Peyer's patch (tissue), 4 donors: ENCODE results near the gene CALY. TPM values are rescaled to one million over a fixed set of nuclear protein-coding genes. Genes with fewer than 3 reads are reported as not detected.

ENCODE experiments used
- DNase-seq, 3 donors: peaks; one replicate each; pipeline ENCODE4 v3.0.0-alpha.2; 2017 to 2019
- H3K27ac ChIP-seq, 4 donors: fragments of 200-600 bp; sonication (generic); one replicate each; pipeline ENCODE4 v1.5.1; 2016 to 2019
- H3K27me3 ChIP-seq, 2 donors: fragments of 200-600 bp; sonication (generic); one replicate each; pipeline ENCODE4 v1.5.1; 2019
- H3K36me3 ChIP-seq, 3 donors: fragments of 200-600 bp; sonication (generic); one replicate each; pipeline ENCODE4 v1.5.1; 2016 to 2019
- H3K4me1 ChIP-seq, 4 donors: fragments of 200-600 bp; sonication (generic); one replicate each; pipeline ENCODE4 v1.5.1; 2016 to 2019
- H3K4me3 ChIP-seq, 4 donors: fragments of 200-600 bp; sonication (generic); 1 replicate in 3 of 4; 2 replicates in 1 of 4; pipeline ENCODE4 v1.5.1; 2016 to 2019; ENCODE audit warnings: mild to moderate bottlenecking in 1 of 4
- H3K9me3 ChIP-seq, 4 donors: fragments of 200-600 bp; sonication (generic); one replicate each; pipeline ENCODE4 v1.5.1; 2016 to 2019; ENCODE audit warnings: mild to moderate bottlenecking in 1 of 4
- POLR2A ChIP-seq, 2 donors: fragments of 450-650 bp; IDR thresholded peaks; one replicate each; pipeline ENCODE4 v1.5.1; 2017; ENCODE audit warnings: antibody characterized with exemption in 2 of 2, mild to moderate bottlenecking in 2 of 2, moderate library complexity in 2 of 2
- total RNA-seq, 4 donors: library from RNA; depleted of rRNA; stranded (reverse); fragments of >200 nt; gene quantifications; one replicate each; pipeline ENCODE4 v1.1.0, GENCODE V29; 2016
- TF ChIP-seq, protein P1 (sequence below), 6 experiments: fragments of 450-650 bp in 4 of 6; fragments of 200-600 bp in 2 of 6; sonication (generic) in 1 of 6; IDR thresholded peaks; one replicate each; pipeline ENCODE4 v1.5.1; 2017 to 2019; ENCODE audit warnings: antibody characterized with exemption in 6 of 6, mild to moderate bottlenecking in 3 of 6, moderate library complexity in 1 of 6

Gene CALY
- total RNA-seq, 4 donors from 2014 or later: 0.88 to 1.6 (median 1.5) TPM; not detected in 1

DNA sequence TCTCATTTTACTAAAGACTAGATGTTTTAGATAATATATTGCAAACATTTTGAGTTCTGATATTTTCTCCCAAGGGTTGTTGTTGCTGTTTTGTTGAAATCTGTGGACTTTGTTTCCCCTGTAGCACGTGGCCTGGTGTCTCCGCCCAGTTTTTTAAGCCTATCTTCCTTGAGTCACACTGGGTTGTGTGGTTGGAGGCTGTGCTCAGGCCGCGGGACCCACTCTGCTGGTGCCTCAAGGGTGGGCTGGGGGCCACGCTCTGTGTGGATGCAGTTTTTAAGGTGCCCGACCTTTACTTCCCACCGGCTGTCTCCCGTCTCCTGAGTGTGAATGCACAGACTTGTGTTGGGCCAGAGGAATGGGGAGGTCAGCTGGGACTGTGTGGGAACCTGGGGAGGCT, 6.2 kb upstream of the CALY start:
- H3K36me3 ChIP-seq: no peaks in the 10 kb centered on the region
- peaks cover 0 to 14% (median 0%) of the 10 kb centered on the region in 4 donors for H3K4me1 ChIP-seq
- no peaks in the 10 kb centered on the region for H3K27me3 ChIP-seq
- DNase-seq: peak in 1 of 3 donors; percentile 58
- H3K9me3 ChIP-seq: no peaks in the 10 kb centered on the region
- peak overlapping the region in 1 of 4 donors; percentile 23 for H3K4me3 ChIP-seq
- TF ChIP-seq, protein P1, sequence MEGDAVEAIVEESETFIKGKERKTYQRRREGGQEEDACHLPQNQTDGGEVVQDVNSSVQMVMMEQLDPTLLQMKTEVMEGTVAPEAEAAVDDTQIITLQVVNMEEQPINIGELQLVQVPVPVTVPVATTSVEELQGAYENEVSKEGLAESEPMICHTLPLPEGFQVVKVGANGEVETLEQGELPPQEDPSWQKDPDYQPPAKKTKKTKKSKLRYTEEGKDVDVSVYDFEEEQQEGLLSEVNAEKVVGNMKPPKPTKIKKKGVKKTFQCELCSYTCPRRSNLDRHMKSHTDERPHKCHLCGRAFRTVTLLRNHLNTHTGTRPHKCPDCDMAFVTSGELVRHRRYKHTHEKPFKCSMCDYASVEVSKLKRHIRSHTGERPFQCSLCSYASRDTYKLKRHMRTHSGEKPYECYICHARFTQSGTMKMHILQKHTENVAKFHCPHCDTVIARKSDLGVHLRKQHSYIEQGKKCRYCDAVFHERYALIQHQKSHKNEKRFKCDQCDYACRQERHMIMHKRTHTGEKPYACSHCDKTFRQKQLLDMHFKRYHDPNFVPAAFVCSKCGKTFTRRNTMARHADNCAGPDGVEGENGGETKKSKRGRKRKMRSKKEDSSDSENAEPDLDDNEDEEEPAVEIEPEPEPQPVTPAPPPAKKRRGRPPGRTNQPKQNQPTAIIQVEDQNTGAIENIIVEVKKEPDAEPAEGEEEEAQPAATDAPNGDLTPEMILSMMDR (IDR thresholded peaks at IDR 0.05): no peak
- peak in 1 of 2 donors; percentile 64 for TF ChIP-seq POLR2A (IDR thresholded peaks at IDR 0.05)
- peak overlapping the region in 2 of 4 donors; percentile 41 to 74 for H3K27ac ChIP-seq

DNA sequence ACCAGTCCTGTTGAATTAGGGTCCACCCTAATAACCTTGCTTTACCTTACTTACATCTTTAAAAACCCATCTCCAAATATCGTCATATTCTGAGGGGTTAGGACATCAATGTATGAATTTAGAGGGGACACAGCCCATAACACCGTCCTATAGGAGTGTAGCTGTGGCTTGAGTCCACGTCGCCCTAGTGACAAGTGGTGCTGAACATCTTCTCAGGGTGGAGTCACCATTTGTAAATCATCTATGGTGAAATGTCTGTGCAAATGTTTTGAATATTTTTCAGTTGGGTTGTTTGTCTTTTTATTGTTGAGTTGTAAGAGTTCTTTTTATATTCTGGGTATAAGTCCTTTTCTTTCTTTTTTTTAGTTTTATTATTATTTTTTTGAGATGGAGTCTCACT, 5.3 kb upstream of the CALY start:
- H3K27me3 ChIP-seq: no peaks in the 10 kb centered on the region
- no peak for DNase-seq
- no peaks in the 10 kb centered on the region for H3K9me3 ChIP-seq
- TF ChIP-seq POLR2A (IDR thresholded peaks at IDR 0.05): no peak
- TF ChIP-seq, protein P1 (IDR thresholded peaks at IDR 0.05): no peak
- no peaks in the 10 kb centered on the region for H3K36me3 ChIP-seq
- H3K27ac ChIP-seq: no peak overlapping the region
- no peak overlapping the region for H3K4me3 ChIP-seq
- H3K4me1 ChIP-seq: peaks cover 0 to 15% (median 3%) of the 10 kb centered on the region in 4 donors

DNA sequence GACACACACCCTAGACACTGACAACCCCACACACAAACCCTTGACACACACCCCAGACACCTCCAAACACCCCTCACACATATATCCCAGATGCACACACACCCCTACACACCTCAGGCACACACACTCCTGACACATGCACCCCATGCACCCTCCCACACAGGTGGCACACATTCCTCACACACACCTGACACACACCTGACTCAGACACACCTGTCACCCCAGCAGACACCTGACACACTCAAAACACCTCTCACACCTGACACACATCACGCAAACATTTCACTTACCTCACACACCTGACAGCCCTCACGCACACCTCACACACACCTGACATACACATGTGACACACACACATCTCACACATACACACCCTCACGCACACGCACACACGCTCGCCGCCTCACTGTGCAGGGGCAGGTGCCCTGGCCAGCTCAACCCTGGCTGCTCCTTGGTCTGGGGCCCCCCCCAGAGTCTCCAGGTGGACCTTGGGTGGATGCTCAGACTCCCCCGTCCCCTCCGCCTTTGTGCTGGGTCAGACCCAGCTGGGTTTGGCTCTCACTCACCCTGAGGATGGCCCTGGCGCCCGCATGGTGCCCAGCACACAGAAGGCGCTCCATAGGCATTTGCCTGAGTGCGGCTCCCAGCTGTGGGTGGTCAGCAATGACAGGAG, 3.1 kb upstream of the CALY start:
- Histone ChIP-seq H3K9me3 (no peaks in the 10 kb centered on the region), H3K4me1 (peaks cover 0 to 28% (median 13%) of the 10 kb centered on the region in 4 donors), H3K36me3 (no peaks in the 10 kb centered on the region), H3K27me3 (peaks cover 0 to 21% of the 10 kb centered on the region in 2 donors), H3K4me3 (no peak overlapping the region), H3K27ac (no peak overlapping the region)
- no peak for DNase-seq
- TF ChIP-seq POLR2A (IDR thresholded peaks at IDR 0.05): no peak
- TF ChIP-seq, protein P1 (IDR thresholded peaks at IDR 0.05): no peak

DNA sequence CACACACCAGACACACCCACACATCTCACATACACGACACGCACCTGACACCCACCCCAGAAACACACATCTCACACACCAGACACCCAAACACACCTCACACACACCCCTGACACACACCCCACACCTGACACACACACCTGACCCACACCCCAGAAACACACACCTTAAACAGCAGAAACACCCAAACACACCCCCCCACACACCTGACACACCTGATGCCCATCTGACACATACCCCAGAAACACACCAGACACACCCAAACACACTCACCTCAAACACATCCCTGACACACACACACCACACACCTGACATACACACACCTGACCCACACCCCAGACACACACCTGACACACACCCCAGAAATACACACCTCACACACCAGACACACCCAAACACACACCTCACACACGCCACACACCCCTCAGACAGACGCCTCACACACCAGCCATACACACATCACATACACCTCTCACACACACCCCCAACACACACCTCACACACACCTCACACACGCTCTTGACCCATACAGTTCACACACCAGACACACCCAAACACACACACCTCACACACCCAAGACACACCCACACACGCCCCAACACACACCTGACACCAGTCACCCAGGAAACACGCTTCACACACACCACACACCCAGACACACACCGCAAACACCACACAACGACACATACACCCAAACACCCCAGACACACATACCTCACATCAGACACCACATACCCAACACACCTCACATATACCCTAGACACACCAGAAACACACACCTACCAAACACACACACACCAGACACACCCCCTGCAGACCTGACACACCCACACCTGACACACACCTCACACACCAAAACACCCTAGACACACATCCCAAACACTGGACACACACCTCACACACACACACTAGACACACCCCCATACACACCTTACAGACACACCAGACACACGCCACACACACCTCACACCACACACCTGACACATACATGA, 1.7 kb upstream of the CALY start:
- no peak for DNase-seq
- H3K9me3 ChIP-seq: no peaks in the 10 kb centered on the region
- TF ChIP-seq, protein P1 (IDR thresholded peaks at IDR 0.05): no peak
- no peak for TF ChIP-seq POLR2A (IDR thresholded peaks at IDR 0.05)
- peaks cover 0 to 30% (median 13%) of the 10 kb centered on the region in 4 donors for H3K4me1 ChIP-seq
- H3K4me3 ChIP-seq: no peak overlapping the region
- peaks cover 0 to 25% of the 10 kb centered on the region in 2 donors for H3K27me3 ChIP-seq
- no peaks in the 10 kb centered on the region for H3K36me3 ChIP-seq
- H3K27ac ChIP-seq: no peak overlapping the region

DNA sequence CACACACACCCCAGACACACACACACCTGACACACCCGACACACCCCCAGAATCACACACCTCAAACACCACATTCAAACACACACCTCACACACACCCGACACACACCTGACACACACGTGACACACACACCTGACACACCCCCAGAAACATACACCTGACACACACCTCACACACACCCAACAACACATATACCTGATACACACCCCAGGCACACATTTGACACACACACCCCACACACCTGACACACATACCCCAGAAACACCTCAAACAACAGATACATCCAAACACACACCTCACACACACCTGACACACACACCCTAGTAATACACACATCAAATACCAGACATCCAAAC, 652 bp upstream of the CALY start:
- TF ChIP-seq POLR2A (IDR thresholded peaks at IDR 0.05): no peak
- TF ChIP-seq, protein P1 (IDR thresholded peaks at IDR 0.05): no peak
- no peak for DNase-seq
- H3K27ac ChIP-seq: peak overlapping the region in 1 of 4 donors; percentile 33
- H3K36me3 ChIP-seq: no peaks in the 10 kb centered on the region
- H3K9me3 ChIP-seq: no peaks in the 10 kb centered on the region
- peaks cover 0 to 26% (median 13%) of the 10 kb centered on the region in 4 donors for H3K4me1 ChIP-seq
- H3K4me3 ChIP-seq: no peak overlapping the region
- peaks cover 0 to 25% of the 10 kb centered on the region in 2 donors for H3K27me3 ChIP-seq
